ENCODE results near the gene GPC6. TPM values are rescaled to one million over a fixed set of nuclear protein-coding genes. Genes with fewer than 3 reads are reported as not detected.

GPC6 gene
- total and polyA plus RNA-seq, 2 donors (not counting 1 experiment from before 2014, with no cell fraction given): not detected

- Histone ChIP-seq H3K4me1 (ENCODE audit: control insufficient read depth in 2 of 2, insufficient read depth in 2 of 2, low read length in 2 of 2) (no peaks in the 10 kb centered on the region), H3K27ac (ENCODE audit: low read length in 2 of 2) (no peak overlapping the region), H3K9me3 (ENCODE audit: control extremely low read depth in 1 of 3, control insufficient read depth in 2 of 3, insufficient read depth in 1 of 3, low read length in 2 of 3) (peaks cover 0 to 4% (median 0%) of the 10 kb centered on the region in 3 donors), H4K20me1 (ENCODE audit: control insufficient read depth, insufficient read depth, low read length, poor library complexity, severe bottlenecking) (no peaks in the 10 kb centered on the region), H3K4me2 (replicated peaks; ENCODE audit: low read depth, low read length, poor library complexity, severe bottlenecking) (no peak overlapping the region), H3K27me3 (replicated peaks in 1 of 4; ENCODE audit: control extremely low read depth in 1 of 4, control insufficient read depth in 3 of 4, insufficient read depth in 4 of 4, low read length in 3 of 4) (no peaks in the 10 kb centered on the region), H3K36me3 (replicated peaks in 1 of 2; ENCODE audit: control extremely low read depth in 1 of 2, control insufficient read depth in 1 of 2, extremely low read depth in 1 of 2, insufficient read depth in 2 of 2, low read length in 1 of 2) (no peaks in the 10 kb centered on the region), H3K79me2 (ENCODE audit: control insufficient read depth, insufficient read depth, low read length) (no peaks in the 10 kb centered on the region), H3K4me3 (ENCODE audit: control extremely low read depth in 1 of 5, extremely low read depth in 1 of 5, insufficient read depth in 1 of 5, low read depth in 2 of 5, low read length in 4 of 5) (no peak overlapping the region), H3K9ac (ENCODE audit: low read length) (no peak overlapping the region), H2AFZ (ENCODE audit: insufficient read depth, low read depth, low read length, poor library complexity, severe bottlenecking) (no peak overlapping the region)
- 83% methylated on average over 1 of the region's 1 CpG for WGBS (ENCODE audit: insufficient coverage)
- intact Hi-C loops (cut with micrococcal nuclease): no loop called here
- no peaks in the 10 kb centered on the region for H3K27me3 Mint-ChIP-seq
- ATAC-seq (ENCODE audit: low read depth) (no peak), DNase-seq (no peak)
- TF ChIP-seq CTCF (IDR thresholded peaks at IDR 0.05) (no peak), EZH2 (IDR thresholded peaks at IDR 0.05; ENCODE audit: borderline replicate concordance, insufficient read depth, low read depth, low read length, poor library complexity, severe bottlenecking) (no peak)
- H3K9me3 Mint-ChIP-seq (ENCODE audit: insufficient read depth): peaks cover 11% of the 10 kb centered on the region
- H3K4me1 Mint-ChIP-seq: no peaks in the 10 kb centered on the region
- CTCF ChIA-PET: no interaction called here
- H3K4me3 Mint-ChIP-seq: no peak overlapping the region
- POLR2A ChIA-PET: no interaction called here
- no peak overlapping the region for H3K27ac Mint-ChIP-seq
Measured at GRCh38 chr13:93199856-93200255, 26.8 kb upstream of the GPC6 start.

- no peaks in the 10 kb centered on the region for H3K4me1 ChIP-seq (ENCODE audit: control insufficient read depth in 2 of 2, insufficient read depth in 2 of 2, low read length in 2 of 2)
- no peaks in the 10 kb centered on the region for H4K20me1 ChIP-seq (ENCODE audit: control insufficient read depth, insufficient read depth, low read length, poor library complexity, severe bottlenecking)
- intact Hi-C loops (cut with micrococcal nuclease): no loop called here
- H2AFZ ChIP-seq (ENCODE audit: insufficient read depth, low read depth, low read length, poor library complexity, severe bottlenecking): no peak overlapping the region
- no peak overlapping the region for H3K4me2 ChIP-seq (replicated peaks; ENCODE audit: low read depth, low read length, poor library complexity, severe bottlenecking)
- no peak overlapping the region for H3K27ac Mint-ChIP-seq
- ChIA-PET CTCF (no interaction called here), POLR2A (no interaction called here)
- no peaks in the 10 kb centered on the region for H3K36me3 ChIP-seq (replicated peaks in 1 of 2; ENCODE audit: control extremely low read depth in 1 of 2, control insufficient read depth in 1 of 2, extremely low read depth in 1 of 2, insufficient read depth in 2 of 2, low read length in 1 of 2)
- no peaks in the 10 kb centered on the region for H3K4me1 Mint-ChIP-seq
- no peaks in the 10 kb centered on the region for H3K27me3 ChIP-seq (replicated peaks in 1 of 4; ENCODE audit: control extremely low read depth in 1 of 4, control insufficient read depth in 3 of 4, insufficient read depth in 4 of 4, low read length in 3 of 4)
- no peak overlapping the region for H3K4me3 Mint-ChIP-seq
- no peaks in the 10 kb centered on the region for H3K27me3 Mint-ChIP-seq
- no peak overlapping the region for H3K4me3 ChIP-seq (ENCODE audit: control extremely low read depth in 1 of 5, extremely low read depth in 1 of 5, insufficient read depth in 1 of 5, low read depth in 2 of 5, low read length in 4 of 5)
- DNase-seq (no peak), ATAC-seq (ENCODE audit: low read depth) (no peak)
- no peak overlapping the region for H3K27ac ChIP-seq (ENCODE audit: low read length in 2 of 2)
- H3K9ac ChIP-seq (ENCODE audit: low read length): no peak overlapping the region
- TF ChIP-seq EZH2 (IDR thresholded peaks at IDR 0.05; ENCODE audit: borderline replicate concordance, insufficient read depth, low read depth, low read length, poor library complexity, severe bottlenecking) (no peak), CTCF (IDR thresholded peaks at IDR 0.05) (no peak)
- H3K9me3 Mint-ChIP-seq (ENCODE audit: insufficient read depth): peaks cover 5% of the 10 kb centered on the region
- no peaks in the 10 kb centered on the region for H3K79me2 ChIP-seq (ENCODE audit: control insufficient read depth, insufficient read depth, low read length)
- peaks cover 0 to 4% (median 0%) of the 10 kb centered on the region in 3 donors for H3K9me3 ChIP-seq (ENCODE audit: control extremely low read depth in 1 of 3, control insufficient read depth in 2 of 3, insufficient read depth in 1 of 3, low read length in 2 of 3)
Measured at GRCh38 chr13:93200626-93201025, 26.0 kb upstream of the GPC6 start.

Data from B cell (primary cell).